OCI-LY3 (cell line): ENCODE results near the gene LAMTOR2.
"Not testable (repeated sequence)": the region's sequence is repeated elsewhere in the genome, so short reads cannot be mapped to it uniquely, and the experiment has no call there.

ENCODE experiments used
- H2AFZ ChIP-seq: fragments of 200-600, 300-600 bp; shearing (Covaris generic); 2 replicates; pipeline ENCODE4 v1.6.0; 2014; ENCODE audit warnings: antibody characterized with exemption, low read depth, low read length
- H3K27ac ChIP-seq: fragments of 200-600, 300-600 bp; sonication (generic); 2 replicates; pipeline ENCODE4 v1.5.1; 2014; ENCODE audit warnings: mild to moderate bottlenecking, low read length, moderate library complexity, mixed read lengths
- H3K27me3 ChIP-seq: fragments of 200-600, 300-600 bp; sonication (generic); 2 replicates; pipeline ENCODE4 v1.6.1; 2014; ENCODE audit warnings: low read depth, low read length, mixed read lengths
- H3K36me3 ChIP-seq: fragments of 200-600, 300-600 bp; sonication (generic); replicated peaks from 2 replicates; pipeline ENCODE3; 2014; ENCODE audit warnings: low read depth, low read length, mixed read lengths
- H3K4me1 ChIP-seq: fragments of 300-600, 200-600 bp; sonication (generic); 2 replicates; pipeline ENCODE4 v1.6.1; 2014; ENCODE audit warnings: low read length, mixed read lengths
- H3K4me2 ChIP-seq: fragments of 200-600, 300-600 bp; sonication (generic); 2 replicates; pipeline ENCODE4 v1.6.1; 2014; ENCODE audit warnings: low read length, mixed read lengths
- H3K4me3 ChIP-seq: fragments of 300-600, 200-600 bp; sonication (generic); 2 replicates; pipeline ENCODE4 v1.5.1; 2014; ENCODE audit warnings: antibody characterized with exemption, mild to moderate bottlenecking, low read length, moderate library complexity
- H3K79me2 ChIP-seq: fragments of 300-600, 200-600 bp; shearing (Covaris generic); 2 replicates; pipeline ENCODE4 v1.6.1; 2014; ENCODE audit warnings: mild to moderate bottlenecking, low read length, mixed read lengths
- H3K9ac ChIP-seq: fragments of 300-600, 200-600 bp; shearing (Covaris generic); 2 replicates; pipeline ENCODE4 v1.6.0; 2014; ENCODE audit warnings: mild to moderate bottlenecking, low read length, moderate library complexity
- H3K9me3 ChIP-seq: fragments of 200-600, 300-600 bp; shearing (Covaris generic); 2 replicates; pipeline ENCODE4 v1.6.1; 2014; ENCODE audit warnings: low read length, mixed read lengths; ENCODE audit not compliant: insufficient read depth
- H4K20me1 ChIP-seq: fragments of 200-600, 300-600 bp; sonication (generic); 2 replicates; pipeline ENCODE4 v1.6.1; 2016; ENCODE audit warnings: low read length, mixed read lengths; ENCODE audit not compliant: insufficient read depth
- CTCF ChIP-seq: fragments of 200-600, 300-600 bp; sonication (generic); IDR thresholded peaks from 2 replicates; pipeline ENCODE4 v1.5.1; 2014; ENCODE audit warnings: antibody characterized with exemption, low read length, low read depth
- EZH2phosphoT487 ChIP-seq: fragments of 200-600 bp; shearing (Covaris generic); IDR thresholded peaks from 2 replicates; pipeline ENCODE4 v1.6.1; 2018; ENCODE audit warnings: antibody characterized with exemption, mixed run types, low read depth

The LAMTOR2 gene

DNA sequence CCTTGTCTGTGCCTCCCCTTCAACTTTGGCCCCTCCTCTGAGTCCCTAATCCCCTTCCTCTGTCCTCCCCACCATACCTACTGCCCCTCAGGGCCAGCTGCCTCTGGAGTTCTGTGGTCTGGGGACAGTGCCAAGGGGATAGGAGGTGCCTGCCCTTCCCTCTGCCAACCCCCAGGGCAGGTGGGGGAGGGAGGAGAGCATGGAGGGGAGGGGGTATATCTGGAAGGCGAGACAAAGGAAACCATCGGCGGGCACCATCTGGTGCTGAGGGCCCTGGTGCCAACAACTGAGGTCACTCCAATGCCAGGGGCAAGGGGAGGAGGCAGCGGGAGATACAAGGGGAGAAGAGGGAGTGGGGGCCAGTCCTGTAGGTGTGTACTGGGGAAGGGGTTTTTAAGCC is 16.0 kb downstream of the LAMTOR2 start:
- no peak for TF ChIP-seq CTCF
- no peak for TF ChIP-seq EZH2phosphoT487
- no peaks in the 10 kb centered on the region for H3K9me3 ChIP-seq
- no peak overlapping the region for H3K4me3 ChIP-seq
- H2AFZ ChIP-seq: no peak overlapping the region
- no peak overlapping the region for H3K9ac ChIP-seq
- no peak overlapping the region for H3K27ac ChIP-seq
- H4K20me1 ChIP-seq: no peaks in the 10 kb centered on the region
- no peaks in the 10 kb centered on the region for H3K79me2 ChIP-seq
- H3K36me3 ChIP-seq: no peaks in the 10 kb centered on the region
- no peak overlapping the region for H3K4me2 ChIP-seq
- H3K4me1 ChIP-seq: no peaks in the 10 kb centered on the region
- no peaks in the 10 kb centered on the region for H3K27me3 ChIP-seq

DNA sequence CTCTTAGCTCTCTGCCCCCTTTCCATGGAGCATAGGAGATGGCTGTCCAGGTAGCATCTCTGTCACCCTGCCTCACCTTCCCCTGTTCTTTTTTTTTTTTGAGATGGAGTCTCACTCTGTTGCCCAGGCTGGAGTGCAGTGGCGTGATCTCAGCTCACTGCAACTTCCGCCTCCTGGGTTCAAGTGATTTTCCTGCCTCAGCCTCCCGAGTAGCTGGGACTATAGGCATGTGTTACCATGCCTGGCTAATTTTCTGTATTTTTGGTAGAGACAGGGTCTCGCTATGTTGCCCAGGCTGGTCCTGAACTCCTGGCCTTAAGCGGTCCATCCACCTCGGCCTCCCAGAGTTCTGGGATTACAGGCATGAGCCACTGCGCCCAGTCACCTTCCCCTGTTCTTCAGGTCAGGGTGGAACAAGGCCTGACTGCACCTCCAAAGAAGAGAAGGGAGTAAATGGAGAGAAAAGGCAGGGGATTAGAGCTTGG is 16.8 kb downstream of the LAMTOR2 start:
- H3K27ac ChIP-seq, H3K4me2 ChIP-seq, H3K36me3 ChIP-seq, H3K4me1 ChIP-seq, H3K9ac ChIP-seq, H3K27me3 ChIP-seq, H2AFZ ChIP-seq, H3K79me2 ChIP-seq, H3K4me3 ChIP-seq, H3K9me3 ChIP-seq, H4K20me1 ChIP-seq: not testable (repeated sequence)

- Histone ChIP-seq H3K27ac (no peak overlapping the region), H3K4me2 (no peak overlapping the region)
These were observed 17.7 kb downstream of the LAMTOR2 start for GRCh38 chr1:156072251-156072650.

GRCh38 chr1:156073110-156073687 is 18.6 kb downstream of the LAMTOR2 start:
- H3K79me2 ChIP-seq: no peaks in the 10 kb centered on the region
- no peak overlapping the region for H2AFZ ChIP-seq
- no peaks in the 10 kb centered on the region for H4K20me1 ChIP-seq
- no peaks in the 10 kb centered on the region for H3K9me3 ChIP-seq
- no peak overlapping the region for H3K9ac ChIP-seq
- H3K4me2 ChIP-seq: no peak overlapping the region
- no peak overlapping the region for H3K4me3 ChIP-seq
- H3K27ac ChIP-seq: no peak overlapping the region
- H3K4me1 ChIP-seq: no peaks in the 10 kb centered on the region
- no peaks in the 10 kb centered on the region for H3K27me3 ChIP-seq
- TF ChIP-seq CTCF: no peak
- TF ChIP-seq EZH2phosphoT487: no peak
- H3K36me3 ChIP-seq: no peaks in the 10 kb centered on the region

More at GRCh38 chr1:156072251-156072650, 17.7 kb downstream of the LAMTOR2 start:
- TF ChIP-seq CTCF (no peak), EZH2phosphoT487 (no peak)
- Histone ChIP-seq H3K9ac (no peak overlapping the region), H2AFZ (no peak overlapping the region), H3K4me1 (no peaks in the 10 kb centered on the region), H3K36me3 (no peaks in the 10 kb centered on the region), H3K79me2 (no peaks in the 10 kb centered on the region), H3K9me3 (no peaks in the 10 kb centered on the region), H4K20me1 (no peaks in the 10 kb centered on the region), H3K4me3 (no peak overlapping the region), H3K27me3 (no peaks in the 10 kb centered on the region)

GRCh38 chr1:156073740-156074139 is 19.2 kb downstream of the LAMTOR2 start:
- no peak overlapping the region for H3K27ac ChIP-seq
- H2AFZ ChIP-seq: no peak overlapping the region
- H3K36me3 ChIP-seq: no peaks in the 10 kb centered on the region
- no peaks in the 10 kb centered on the region for H3K27me3 ChIP-seq
- no peak for TF ChIP-seq EZH2phosphoT487
- TF ChIP-seq CTCF: no peak
- H3K9me3 ChIP-seq: no peaks in the 10 kb centered on the region
- no peak overlapping the region for H3K4me3 ChIP-seq
- H4K20me1 ChIP-seq: no peaks in the 10 kb centered on the region
- no peaks in the 10 kb centered on the region for H3K79me2 ChIP-seq
- H3K4me1 ChIP-seq: no peaks in the 10 kb centered on the region
- no peak overlapping the region for H3K4me2 ChIP-seq
- no peak overlapping the region for H3K9ac ChIP-seq
